Upper lobe of left lung (tissue), 6 donors: Measurements from ENCODE around the gene CDH9. TPM values are rescaled to one million over a fixed set of nuclear protein-coding genes. Genes with fewer than 3 reads are reported as not detected.

Experiments used
- ATAC-seq, 2 donors: fragments of 200-7000 bp; cut with Tn5 transposase; one replicate each; pipeline ENCODE4 v1.9.1; 2022; ENCODE audit warnings: mild to moderate bottlenecking in 2 of 2, moderate library complexity in 2 of 2; ENCODE audit not compliant: low FRiP score in 2 of 2
- DNase-seq, 2 donors: peaks; one replicate each; pipeline ENCODE4 v3.0.0-alpha.2; 2019 to 2020
- H3K27ac ChIP-seq, 4 donors: fragments of 200-600 bp; sonication (generic); one replicate each; pipeline ENCODE4 v1.5.1; 2016 to 2019
- H3K27me3 ChIP-seq, 4 donors: fragments of 200-600 bp; sonication (generic); one replicate each; pipeline ENCODE4 v1.5.1; 2017 to 2019
- H3K36me3 ChIP-seq, 4 donors: fragments of 200-600 bp; sonication (generic); one replicate each; pipeline ENCODE4 v1.5.1; 2016 to 2019
- H3K4me1 ChIP-seq, 4 donors: fragments of 200-600 bp; sonication (generic); one replicate each; pipeline ENCODE4 v1.5.1; 2018 to 2019
- H3K4me3 ChIP-seq, 4 donors: fragments of 200-600 bp; sonication (generic); one replicate each; pipeline ENCODE4 v1.5.1; 2017 to 2019; ENCODE audit warnings: mild to moderate bottlenecking in 2 of 4, moderate library complexity in 1 of 4
- H3K9me3 ChIP-seq, 4 donors: fragments of 200-600 bp; sonication (generic); one replicate each; pipeline ENCODE4 v1.5.1; 2018 to 2019
- CTCF ChIP-seq, 6 experiments: fragments of 450-650 bp in 4 of 6; fragments of 200-600 bp in 2 of 6; sonication (generic) in 2 of 6; IDR thresholded peaks; one replicate each; pipeline ENCODE4 v1.5.1; 2016 to 2019; ENCODE audit warnings: antibody characterized with exemption in 6 of 6
- EP300 ChIP-seq, 4 donors: sonication (generic); formaldehyde crosslinking; IDR thresholded peaks; one replicate each; pipeline ENCODE4 v1.5.1; 2017; ENCODE audit warnings: antibody characterized with exemption in 4 of 4, control low read depth in 2 of 4
- POLR2A ChIP-seq, 4 donors: fragments of 450-650 bp; IDR thresholded peaks; one replicate each; pipeline ENCODE4 v1.5.1; 2016 to 2017; ENCODE audit warnings: antibody characterized with exemption in 4 of 4, mild to moderate bottlenecking in 2 of 4
- POLR2AphosphoS5 ChIP-seq, 2 donors: sonication (generic); formaldehyde crosslinking; IDR thresholded peaks; one replicate each; pipeline ENCODE4 v1.5.1; 2017; ENCODE audit warnings: antibody characterized with exemption in 2 of 2
- WGBS, 2 donors: methylation state at CpG; one replicate each; pipeline ENCODE4 v1.1.5; 2017 to 2018; 5-methylcytosine and 5-hydroxymethylcytosine counted together
- total RNA-seq, 6 donors: library from RNA; depleted of rRNA in 4 of 6; stranded (reverse); fragments of >200 nt in 4 of 6; gene quantifications; one replicate each; pipeline versions ENCODE4 v1.1.0 to v1.2.1, GENCODE V29; 2016 to 2021
- donor health status: DM: no; HTN: no; CAD: no; lungs with moderate emphysema.
- donor health status: DM: no; HTN: yes; CAD: no; lungs with severe emphysema.

The CDH9 gene
- total RNA-seq, 6 donors from 2014 or later, result not detected

GRCh38 chr5:27062451-27062850 lies 24.1 kb upstream of the CDH9 start:
- Histone ChIP-seq H3K4me3 (no peak overlapping the region), H3K4me1 (no peaks in the 10 kb centered on the region), H3K27me3 (no peaks in the 10 kb centered on the region), H3K9me3 (no peaks in the 10 kb centered on the region), H3K36me3 (no peaks in the 10 kb centered on the region), H3K27ac (no peak overlapping the region)
- ATAC-seq (no peak), DNase-seq (no peak)
- no peak for TF ChIP-seq EP300 (IDR thresholded peaks at IDR 0.05)
- TF ChIP-seq POLR2AphosphoS5 (IDR thresholded peaks at IDR 0.05), result no peak
- WGBS, 2 donors, result 36 to 39% methylated on average over 2 of the region's 2 CpGs

DNA sequence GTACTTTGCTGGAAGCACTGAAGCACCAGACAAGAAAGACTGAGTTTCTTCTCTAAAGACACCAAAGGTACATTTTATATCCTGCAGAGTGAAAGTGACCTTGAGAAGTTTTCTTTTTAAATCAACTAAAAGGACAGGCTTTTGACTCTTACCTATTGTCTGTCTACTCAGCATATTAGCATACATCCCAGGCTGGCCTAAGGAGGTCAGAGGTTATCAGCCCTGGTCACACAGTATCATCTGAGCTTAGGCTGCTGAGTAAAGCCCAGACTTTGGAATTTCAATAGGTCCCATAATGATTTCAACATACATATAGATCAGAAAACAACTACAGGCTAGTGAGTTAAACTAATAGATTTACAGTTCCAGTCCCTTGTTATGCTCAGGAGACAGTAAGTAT lies 10.1 kb upstream of the CDH9 start:
- no peaks in the 10 kb centered on the region for H3K27me3 ChIP-seq
- H3K4me1 ChIP-seq, result no peaks in the 10 kb centered on the region
- no peak for TF ChIP-seq EP300 (IDR thresholded peaks at IDR 0.05)
- TF ChIP-seq POLR2A (IDR thresholded peaks at IDR 0.05), result no peak
- H3K4me3 ChIP-seq, result no peak overlapping the region
- DNase-seq (no peak), ATAC-seq (no peak)
- H3K27ac ChIP-seq, result no peak overlapping the region
- H3K9me3 ChIP-seq, result no peaks in the 10 kb centered on the region
- no peaks in the 10 kb centered on the region for H3K36me3 ChIP-seq

- Histone ChIP-seq H3K27ac (no peak overlapping the region), H3K4me3 (no peak overlapping the region), H3K36me3 (no peaks in the 10 kb centered on the region), H3K9me3 (no peaks in the 10 kb centered on the region), H3K4me1 (no peaks in the 10 kb centered on the region), H3K27me3 (no peaks in the 10 kb centered on the region)
- TF ChIP-seq CTCF (IDR thresholded peaks at IDR 0.05), result no peak
- no peak for TF ChIP-seq EP300 (IDR thresholded peaks at IDR 0.05)
- TF ChIP-seq POLR2AphosphoS5 (IDR thresholded peaks at IDR 0.05), result no peak
- TF ChIP-seq POLR2A (IDR thresholded peaks at IDR 0.05), result no peak
- DNase-seq, result no peak
- 94 to 95% methylated on average over 1 of the region's 1 CpG for WGBS, 2 donors
- no peak for ATAC-seq
Observed at GRCh38 chr5:27041372-27041771, 3.0 kb upstream of the CDH9 start.

GRCh38 chr5:27034565-27034964 lies 3.8 kb downstream of the CDH9 start:
- Histone ChIP-seq H3K27me3 (no peaks in the 10 kb centered on the region), H3K27ac (no peak overlapping the region), H3K4me1 (no peaks in the 10 kb centered on the region), H3K4me3 (no peak overlapping the region), H3K36me3 (no peaks in the 10 kb centered on the region), H3K9me3 (no peaks in the 10 kb centered on the region)
- TF ChIP-seq POLR2AphosphoS5 (IDR thresholded peaks at IDR 0.05) (no peak), CTCF (IDR thresholded peaks at IDR 0.05) (no peak), POLR2A (IDR thresholded peaks at IDR 0.05) (no peak), EP300 (IDR thresholded peaks at IDR 0.05) (no peak)
- ATAC-seq (no peak), DNase-seq (no peak)
- WGBS, 2 donors, result 59 to 66% methylated on average over 1 of the region's 1 CpG

GRCh38 chr5:27026801-27027200 lies 11.6 kb downstream of the CDH9 start:
- TF ChIP-seq POLR2AphosphoS5 (IDR thresholded peaks at IDR 0.05) (no peak), EP300 (IDR thresholded peaks at IDR 0.05) (no peak), CTCF (IDR thresholded peaks at IDR 0.05) (no peak), POLR2A (IDR thresholded peaks at IDR 0.05) (no peak)
- no peak overlapping the region for H3K4me3 ChIP-seq
- H3K4me1 ChIP-seq, result no peaks in the 10 kb centered on the region
- no peaks in the 10 kb centered on the region for H3K9me3 ChIP-seq
- ATAC-seq (no peak), DNase-seq (no peak)
- no peak overlapping the region for H3K27ac ChIP-seq
- WGBS, 2 donors, result 88 to 95% methylated on average over 2 of the region's 2 CpGs
- H3K36me3 ChIP-seq, result no peaks in the 10 kb centered on the region
- no peaks in the 10 kb centered on the region for H3K27me3 ChIP-seq

GRCh38 chr5:27026063-27026462 lies 12.3 kb downstream of the CDH9 start:
- no peak for TF ChIP-seq CTCF (IDR thresholded peaks at IDR 0.05)
- TF ChIP-seq EP300 (IDR thresholded peaks at IDR 0.05), result no peak
- TF ChIP-seq POLR2AphosphoS5 (IDR thresholded peaks at IDR 0.05), result no peak
- no peak for TF ChIP-seq POLR2A (IDR thresholded peaks at IDR 0.05)
- Histone ChIP-seq H3K4me3 (no peak overlapping the region), H3K27me3 (no peaks in the 10 kb centered on the region), H3K36me3 (no peaks in the 10 kb centered on the region), H3K27ac (no peak overlapping the region), H3K4me1 (no peaks in the 10 kb centered on the region), H3K9me3 (no peaks in the 10 kb centered on the region)
- no peak for DNase-seq
- no peak for ATAC-seq
- 41 to 56% methylated on average over 1 of the region's 1 CpG for WGBS, 2 donors
